SK-N-SH (cell line): ENCODE data around the gene ST3GAL2. TPM values are rescaled to one million over a fixed set of nuclear protein-coding genes. Genes with fewer than 3 reads are reported as not detected.

Source experiments
- CTCF ChIA-PET: fragments of 300-600, 350-600 bp; formaldehyde crosslinking; extraction: SDS; loops from one replicate; lab custom pipeline; 2021; lab: Yijun Ruan, JAX
- POLR2A ChIA-PET: fragments of 350-600 bp; sonication (Branson Sonifier 250); formaldehyde crosslinking; extraction: SDS; loops from one replicate; lab custom pipeline; 2020; ENCODE audit warnings: antibody characterized with exemption, inconsistent platforms; lab: Yijun Ruan, JAX
- DNase-seq: peaks from one replicate; pipeline ENCODE4 v3.0.0; 2012
- H2AFZ ChIP-seq: fragments of 200-600 bp; sonication (generic); 2 replicates; pipeline ENCODE4 v1.8.1; 2016; ENCODE audit warnings: antibody characterized with exemption, mild to moderate bottlenecking, low read depth
- H3F3A ChIP-seq: fragments of 200-600 bp; sonication (generic); replicated peaks from 2 replicates; pipeline ENCODE3; 2016; ENCODE audit warnings: antibody characterized with exemption, mild to moderate bottlenecking; ENCODE audit not compliant: insufficient read depth
- H3K27ac ChIP-seq, 2 experiments: fragments of 200-500 bp in 1 of 2; fragments of 200-600 bp in 1 of 2; sonication (Bioruptor generic) in 1 of 2; sonication (generic), shearing (Covaris generic) in 1 of 2; 2 replicates each; pipeline versions ENCODE4 v1.5.1 to v1.6.1; 2014 to 2016; ENCODE audit warnings: low read depth in 2 of 2, inconsistent platforms in 1 of 2, low read length in 1 of 2, mild to moderate bottlenecking in 1 of 2, mixed read lengths in 1 of 2
- H3K27me3 ChIP-seq: fragments of 200-600 bp; sonication (generic), shearing (Covaris generic); 2 replicates; pipeline ENCODE4 v1.6.1; 2016; ENCODE audit warnings: mixed run types; ENCODE audit not compliant: insufficient read depth
- H3K36me3 ChIP-seq, 2 experiments: fragments of 200-500 bp in 1 of 2; fragments of 200-600 bp in 1 of 2; sonication (Bioruptor generic) in 1 of 2; sonication (generic) in 1 of 2; replicated peaks in 1 of 2; 2 replicates each; pipeline versions ENCODE3 to v1.5.1; 2014 to 2016; ENCODE audit warnings: low read length in 1 of 2, mild to moderate bottlenecking in 1 of 2; ENCODE audit not compliant: insufficient read depth in 2 of 2, control insufficient read depth in 1 of 2
- H3K4me1 ChIP-seq, 2 experiments: fragments of 200-500 bp in 1 of 2; fragments of 200-600 bp in 1 of 2; sonication (Bioruptor generic) in 1 of 2; sonication (generic), shearing (Covaris generic) in 1 of 2; 2 replicates each; pipeline versions ENCODE4 v1.5.1 to v1.6.1; 2014 to 2016; ENCODE audit warnings: low read depth in 1 of 2, low read length in 1 of 2, mixed run types in 1 of 2; ENCODE audit not compliant: insufficient read depth in 2 of 2, control insufficient read depth in 1 of 2
- H3K4me2 ChIP-seq: fragments of 200-600 bp; sonication (generic), shearing (Covaris generic); 2 replicates; pipeline ENCODE4 v1.6.1; 2017; ENCODE audit warnings: mixed run types
- H3K4me3 ChIP-seq, 2 experiments: fragments of 200-500 bp in 1 of 2; fragments of 200-600 bp in 1 of 2; sonication (Bioruptor generic) in 1 of 2; sonication (generic), shearing (Covaris generic) in 1 of 2; 2 replicates each; pipeline versions ENCODE4 v1.5.1 to v1.8.1; 2014 to 2016; ENCODE audit warnings: low read depth in 2 of 2, inconsistent platforms in 1 of 2, low read length in 1 of 2, mild to moderate bottlenecking in 1 of 2, mixed read lengths in 1 of 2, moderate library complexity in 1 of 2
- H3K79me2 ChIP-seq: fragments of 200-600 bp; sonication (generic); 2 replicates; pipeline ENCODE4 v1.8.1; 2017; ENCODE audit warnings: mild to moderate bottlenecking; ENCODE audit not compliant: insufficient read depth
- H3K9ac ChIP-seq: fragments of 200-600 bp; sonication (generic); 2 replicates; pipeline ENCODE4 v1.6.1; 2017; ENCODE audit warnings: mixed run types
- H3K9me2 ChIP-seq: fragments of 200-600 bp; sonication (generic); 2 replicates; pipeline ENCODE4 v1.6.1; 2017; ENCODE audit warnings: mixed run types
- H3K9me3 ChIP-seq: fragments of 200-600 bp; sonication (generic); 2 replicates; pipeline ENCODE4 v1.6.1; 2017; ENCODE audit warnings: mixed run types, mild to moderate bottlenecking, moderate library complexity
- H4K20me1 ChIP-seq: fragments of 200-600 bp; sonication (generic); 2 replicates; pipeline ENCODE4 v1.6.1; 2017; ENCODE audit warnings: mild to moderate bottlenecking, mixed run types; ENCODE audit not compliant: insufficient read depth
- ELF1 ChIP-seq: IDR thresholded peaks from 2 replicates; pipeline ENCODE4 v1.4.0; 2012
- EZH2phosphoT487 ChIP-seq: fragments of 200-600 bp; sonication (generic); IDR thresholded peaks from 2 replicates; pipeline ENCODE4 v1.6.1; 2017; ENCODE audit warnings: low read depth, mixed run types, mild to moderate bottlenecking, antibody characterized with exemption, moderate library complexity, borderline replicate concordance
- FOSL2 ChIP-seq: IDR thresholded peaks from 2 replicates; pipeline ENCODE4 v1.4.0; 2012; ENCODE audit warnings: low read depth, mild to moderate bottlenecking, moderate library complexity, borderline replicate concordance
- GABPA ChIP-seq: IDR thresholded peaks from 2 replicates; pipeline ENCODE4 v1.4.0; 2012; ENCODE audit warnings: low read depth, mild to moderate bottlenecking
- GATA2 ChIP-seq: sonication (generic); formaldehyde crosslinking; IDR thresholded peaks from 2 replicates; pipeline ENCODE4 v1.5.0; 2020; ENCODE audit warnings: mild to moderate bottlenecking, missing genetic modification reagents
- JUND ChIP-seq: IDR thresholded peaks from 2 replicates; pipeline ENCODE4 v1.4.0; 2012
- NFIC ChIP-seq: IDR thresholded peaks from 2 replicates; pipeline ENCODE4 v1.4.0; 2012; ENCODE audit warnings: borderline replicate concordance
- NRF1 ChIP-seq: IDR thresholded peaks from 2 replicates; pipeline ENCODE4 v1.6.1; 2012; ENCODE audit warnings: low read depth, mild to moderate bottlenecking, low read length
- RCOR1 ChIP-seq: fragments of 150-350 bp; IDR thresholded peaks from 2 replicates; pipeline ENCODE4 v1.6.1; 2017; ENCODE audit warnings: antibody characterized with exemption, low read length
- RXRA ChIP-seq: IDR thresholded peaks from 2 replicates; pipeline ENCODE4 v1.4.0; 2012; ENCODE audit warnings: low read depth, mild to moderate bottlenecking, borderline replicate concordance
- TCF12 ChIP-seq: IDR thresholded peaks from 2 replicates; pipeline ENCODE4 v1.4.0; 2012
- YY1 ChIP-seq: IDR thresholded peaks from 2 replicates; pipeline ENCODE4 v1.4.0; 2012; ENCODE audit warnings: low read depth, mild to moderate bottlenecking
- WGBS: methylation state at CpG from one replicate; pipeline ENCODE4 v1.1.6; 2017; ENCODE audit warnings: low lambda C conversion rate; 5-methylcytosine and 5-hydroxymethylcytosine counted together
- polyA plus RNA-seq, 3 experiments: library from polyadenylated mRNA; depleted of rRNA; stranded (reverse); fragments of >200 nt; gene quantifications; 2 replicates each; pipeline ENCODE4 v1.2.3, GENCODE V29; 2012
- TF ChIP-seq, protein P1 (sequence below): IDR thresholded peaks from 2 replicates; pipeline ENCODE4; 2012
- TF ChIP-seq, protein P2 (sequence below): IDR thresholded peaks from 2 replicates; pipeline ENCODE4 v1.4.0; 2012; ENCODE audit warnings: low read depth

The ST3GAL2 gene
- polyA plus RNA-seq, 1 of the 3 experiments (the other 2 are of a cell fraction) = 19.9 TPM

DNA sequence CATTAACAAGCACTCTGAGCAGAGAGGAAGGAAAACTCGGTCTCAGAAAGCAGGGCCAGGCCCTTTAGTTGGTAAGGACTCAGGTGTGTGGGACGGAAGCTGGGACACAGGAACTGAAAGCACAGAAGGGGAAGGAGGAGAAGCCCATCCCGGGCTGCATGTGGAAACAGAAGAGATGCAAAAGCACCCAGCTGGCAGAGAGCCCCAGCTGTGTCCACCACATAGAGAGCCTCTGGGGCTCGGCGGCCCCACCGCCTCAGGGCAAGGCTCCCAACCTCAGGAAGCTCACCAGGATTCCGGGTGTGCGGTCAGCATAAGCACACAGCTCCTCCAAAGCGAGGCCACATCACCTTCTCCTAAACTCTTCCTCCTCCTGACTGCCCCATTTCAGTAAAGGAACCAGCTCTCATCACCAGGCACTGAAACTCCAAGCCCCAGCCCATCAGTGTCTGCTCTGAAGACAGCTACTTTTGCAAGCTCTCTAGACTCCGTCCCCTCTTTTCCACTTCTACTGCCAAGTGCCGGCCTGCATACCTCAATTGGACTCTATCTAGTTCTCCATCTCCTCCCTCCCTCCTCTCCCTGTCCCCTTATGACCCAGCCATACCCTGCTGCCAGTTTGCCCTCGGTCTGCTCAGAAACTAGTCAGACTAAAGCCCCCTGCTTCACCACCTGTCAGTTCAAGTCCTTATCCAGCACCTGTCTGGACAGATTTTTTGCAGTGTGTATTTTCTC, 6.0 kb downstream of the ST3GAL2 start:
- H4K20me1 ChIP-seq = peaks cover 43% of the 10 kb centered on the region
- TF ChIP-seq ELF1 (no peak), NRF1 (no peak), RXRA (peak; percentile 62; the same call in 1 of the 2 replicates), NFIC (peak; percentile 28; the same call in 1 of the 2 replicates), TCF12 (no peak), GATA2 (peak; percentile 38; the same call in 1 of the 2 replicates), FOSL2 (no peak), RCOR1 (no peak)
- TF ChIP-seq, protein P1, sequence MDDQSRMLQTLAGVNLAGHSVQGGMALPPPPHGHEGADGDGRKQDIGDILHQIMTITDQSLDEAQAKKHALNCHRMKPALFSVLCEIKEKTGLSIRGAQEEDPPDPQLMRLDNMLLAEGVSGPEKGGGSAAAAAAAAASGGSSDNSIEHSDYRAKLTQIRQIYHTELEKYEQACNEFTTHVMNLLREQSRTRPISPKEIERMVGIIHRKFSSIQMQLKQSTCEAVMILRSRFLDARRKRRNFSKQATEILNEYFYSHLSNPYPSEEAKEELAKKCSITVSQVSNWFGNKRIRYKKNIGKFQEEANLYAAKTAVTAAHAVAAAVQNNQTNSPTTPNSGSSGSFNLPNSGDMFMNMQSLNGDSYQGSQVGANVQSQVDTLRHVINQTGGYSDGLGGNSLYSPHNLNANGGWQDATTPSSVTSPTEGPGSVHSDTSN = no peak
- H3K4me1 ChIP-seq = peaks cover 56 to 78% of the 10 kb centered on the region in 2 experiments
- H3K9ac ChIP-seq = no peak overlapping the region
- H3K36me3 ChIP-seq = peaks cover 6 to 10% of the 10 kb centered on the region in 2 experiments
- H3K79me2 ChIP-seq = peaks cover 93% of the 10 kb centered on the region
- peaks cover 47% of the 10 kb centered on the region for H3F3A ChIP-seq
- H3K27ac ChIP-seq = peak overlapping the region; percentile 60 to 82
- H3K27me3 ChIP-seq = no peaks in the 10 kb centered on the region
- CTCF ChIA-PET = interaction anchor here (1.4 to 1.9 kb wide), 2 partner anchors 21 to 37 kb away, joined by 4 to 5 read pairs; no protein-coding TSS in a partner anchor
- peak; percentile 38 for DNase-seq
- WGBS = 51% methylated on average over 9 of the region's 12 CpGs
- H3K4me2 ChIP-seq = peak overlapping the region; percentile 74
- no peaks in the 10 kb centered on the region for H3K9me2 ChIP-seq
- POLR2A ChIA-PET = interaction anchor here (0.9 to 1.9 kb wide), 2 partner anchors 52 to 86 kb away, joined by 3 to 8 read pairs; partner anchors contain the start of gene DDX19A
- H3K9me3 ChIP-seq = no peaks in the 10 kb centered on the region
- no peak overlapping the region for H2AFZ ChIP-seq
- peak overlapping the region in 1 of 2 experiments; percentile 31; a peak in 1 of 4 replicates for H3K4me3 ChIP-seq

DNA sequence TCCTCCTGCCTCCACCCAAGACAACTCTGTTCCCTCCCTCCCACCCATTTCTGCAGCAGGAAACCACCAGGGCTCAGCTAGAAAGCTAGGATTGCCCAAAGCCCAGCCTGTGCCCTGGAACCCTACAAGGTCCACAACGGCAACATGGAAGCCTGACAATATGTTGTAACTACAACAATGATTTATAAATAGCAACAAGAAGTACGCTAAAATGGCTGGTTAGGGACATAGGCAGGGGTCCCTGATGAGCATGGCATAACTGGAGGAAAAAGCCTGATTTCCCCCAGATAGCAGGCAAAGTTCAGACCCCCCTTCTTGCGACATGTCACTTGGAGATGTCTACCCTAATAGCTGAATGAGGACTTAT, 6.6 kb downstream of the ST3GAL2 start:
- Histone ChIP-seq H3K4me3 (peak overlapping the region in 1 of 2 experiments; percentile 31; a peak in 1 of 4 replicates), H3K9me3 (no peaks in the 10 kb centered on the region), H3K9me2 (no peaks in the 10 kb centered on the region), H3F3A (peaks cover 43% of the 10 kb centered on the region), H3K27me3 (no peaks in the 10 kb centered on the region), H3K9ac (no peak overlapping the region), H3K36me3 (peaks cover 6 to 10% of the 10 kb centered on the region in 2 experiments), H3K79me2 (peaks cover 92% of the 10 kb centered on the region), H3K4me2 (peak overlapping the region; percentile 74; the same call in 1 of the 2 replicates), H3K27ac (peak overlapping the region; percentile 60 to 82), H3K4me1 (peaks cover 59 to 78% of the 10 kb centered on the region in 2 experiments), H2AFZ (no peak overlapping the region), H4K20me1 (peaks cover 43% of the 10 kb centered on the region)
- DNase-seq = no peak
- CTCF ChIA-PET = interaction anchor here (1.4 to 1.9 kb wide), 2 partner anchors 21 to 37 kb away, joined by 4 to 5 read pairs; no protein-coding TSS in a partner anchor
- WGBS = 97% methylated on average over 3 of the region's 3 CpGs
- POLR2A ChIA-PET = interaction anchor here (1.9 kb wide), 1 partner anchor 51 kb away, joined by 8 read pairs; no protein-coding TSS in a partner anchor
- TF ChIP-seq NRF1 = no peak
- TF ChIP-seq GABPA = no peak
- no peak for TF ChIP-seq JUND
- TF ChIP-seq, protein P2, sequence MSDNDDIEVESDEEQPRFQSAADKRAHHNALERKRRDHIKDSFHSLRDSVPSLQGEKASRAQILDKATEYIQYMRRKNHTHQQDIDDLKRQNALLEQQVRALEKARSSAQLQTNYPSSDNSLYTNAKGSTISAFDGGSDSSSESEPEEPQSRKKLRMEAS = no peak
- no peak for TF ChIP-seq EZH2phosphoT487
- no peak for TF ChIP-seq YY1
